ENCODE data around the gene TUBD1. TPM values are rescaled to one million over a fixed set of nuclear protein-coding genes. Genes with fewer than 3 reads are reported as not detected.

Gene TUBD1
- total and polyA plus RNA-seq, 2 of the 13 experiments (the other 11 are each of a cell fraction or from before 2014, with no cell fraction given) = 18.2 to 25.9 TPM

GRCh38 chr17:59842901-59843652 is 49.7 kb downstream of the TUBD1 start (continued):
- TF ChIP-seq, protein P1, sequence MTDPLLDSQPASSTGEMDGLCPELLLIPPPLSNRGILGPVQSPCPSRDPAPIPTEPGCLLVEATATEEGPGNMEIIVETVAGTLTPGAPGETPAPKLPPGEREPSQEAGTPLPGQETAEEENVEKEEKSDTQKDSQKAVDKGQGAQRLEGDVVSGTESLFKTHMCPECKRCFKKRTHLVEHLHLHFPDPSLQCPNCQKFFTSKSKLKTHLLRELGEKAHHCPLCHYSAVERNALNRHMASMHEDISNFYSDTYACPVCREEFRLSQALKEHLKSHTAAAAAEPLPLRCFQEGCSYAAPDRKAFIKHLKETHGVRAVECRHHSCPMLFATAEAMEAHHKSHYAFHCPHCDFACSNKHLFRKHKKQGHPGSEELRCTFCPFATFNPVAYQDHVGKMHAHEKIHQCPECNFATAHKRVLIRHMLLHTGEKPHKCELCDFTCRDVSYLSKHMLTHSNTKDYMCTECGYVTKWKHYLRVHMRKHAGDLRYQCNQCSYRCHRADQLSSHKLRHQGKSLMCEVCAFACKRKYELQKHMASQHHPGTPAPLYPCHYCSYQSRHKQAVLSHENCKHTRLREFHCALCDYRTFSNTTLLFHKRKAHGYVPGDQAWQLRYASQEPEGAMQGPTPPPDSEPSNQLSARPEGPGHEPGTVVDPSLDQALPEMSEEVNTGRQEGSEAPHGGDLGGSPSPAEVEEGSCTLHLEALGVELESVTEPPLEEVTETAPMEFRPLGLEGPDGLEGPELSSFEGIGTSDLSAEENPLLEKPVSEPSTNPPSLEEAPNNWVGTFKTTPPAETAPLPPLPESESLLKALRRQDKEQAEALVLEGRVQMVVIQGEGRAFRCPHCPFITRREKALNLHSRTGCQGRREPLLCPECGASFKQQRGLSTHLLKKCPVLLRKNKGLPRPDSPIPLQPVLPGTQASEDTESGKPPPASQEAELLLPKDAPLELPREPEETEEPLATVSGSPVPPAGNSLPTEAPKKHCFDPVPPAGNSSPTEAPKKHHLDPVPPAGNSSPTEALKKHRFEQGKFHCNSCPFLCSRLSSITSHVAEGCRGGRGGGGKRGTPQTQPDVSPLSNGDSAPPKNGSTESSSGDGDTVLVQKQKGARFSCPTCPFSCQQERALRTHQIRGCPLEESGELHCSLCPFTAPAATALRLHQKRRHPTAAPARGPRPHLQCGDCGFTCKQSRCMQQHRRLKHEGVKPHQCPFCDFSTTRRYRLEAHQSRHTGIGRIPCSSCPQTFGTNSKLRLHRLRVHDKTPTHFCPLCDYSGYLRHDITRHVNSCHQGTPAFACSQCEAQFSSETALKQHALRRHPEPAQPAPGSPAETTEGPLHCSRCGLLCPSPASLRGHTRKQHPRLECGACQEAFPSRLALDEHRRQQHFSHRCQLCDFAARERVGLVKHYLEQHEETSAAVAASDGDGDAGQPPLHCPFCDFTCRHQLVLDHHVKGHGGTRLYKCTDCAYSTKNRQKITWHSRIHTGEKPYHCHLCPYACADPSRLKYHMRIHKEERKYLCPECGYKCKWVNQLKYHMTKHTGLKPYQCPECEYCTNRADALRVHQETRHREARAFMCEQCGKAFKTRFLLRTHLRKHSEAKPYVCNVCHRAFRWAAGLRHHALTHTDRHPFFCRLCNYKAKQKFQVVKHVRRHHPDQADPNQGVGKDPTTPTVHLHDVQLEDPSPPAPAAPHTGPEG (CRISPR knock-in tag; IDR thresholded peaks at IDR 0.05) = no peak; the same call in 1 of the 2 replicates
- TF ChIP-seq ZNF790 (CRISPR knock-in tag; IDR thresholded peaks at IDR 0.05; ENCODE audit: borderline replicate concordance) = peak; percentile 64; the same call in 1 of the 2 replicates
- peak; percentile 8; the same call in 1 of the 2 replicates for TF ChIP-seq GTF2F1 (IDR thresholded peaks at IDR 0.05; ENCODE audit: low read length)
- TF ChIP-seq SOX6 (IDR thresholded peaks at IDR 0.05) = no peak
- peak; percentile 71 for TF ChIP-seq SOX6 (CRISPR knock-in tag; IDR thresholded peaks at IDR 0.05)
- TF ChIP-seq ATF1 (CRISPR knock-in tag; IDR thresholded peaks at IDR 0.05) = peak; percentile 32; the same call in 1 of the 2 replicates
- TF ChIP-seq SETDB1 (CRISPR knock-in tag; IDR thresholded peaks at IDR 0.05; ENCODE audit: borderline replicate concordance) = no peak
- no peak for TF ChIP-seq E2F5 (CRISPR knock-in tag; conservative IDR thresholded peaks at IDR 0.05)
- TF ChIP-seq ZNF230 (CRISPR knock-in tag; IDR thresholded peaks at IDR 0.05) = 0 out of 2 replicates have a peak, but pooled peaks have one; percentile 15
- TF ChIP-seq ZNF883 (CRISPR knock-in tag; IDR thresholded peaks at IDR 0.05; ENCODE audit: not compliant biosample characterization) = no peak
- TF ChIP-seq GABPA (IDR thresholded peaks at IDR 0.05; ENCODE audit: low read depth, low read length) = no peak
- peak; percentile 57 for TF ChIP-seq GABPA (CRISPR knock-in tag; IDR thresholded peaks at IDR 0.05; ENCODE audit: low read depth)
- TF ChIP-seq LBX2 (CRISPR knock-in tag; IDR thresholded peaks at IDR 0.05; ENCODE audit: borderline replicate concordance) = no peak
- peak; percentile 79 for TF ChIP-seq ATF3 (CRISPR knock-in tag; IDR thresholded peaks at IDR 0.05)
- peak; percentile 64; the same call in 1 of the 2 replicates for TF ChIP-seq CBX5 (CRISPR knock-in tag; IDR thresholded peaks at IDR 0.05; ENCODE audit: borderline replicate concordance)
- TF ChIP-seq GABPB1 (CRISPR knock-in tag; IDR thresholded peaks at IDR 0.05) = peak; percentile 63
- peak; percentile 82; the same call in 1 of the 2 replicates for TF ChIP-seq ZNF776 (CRISPR knock-in tag; IDR thresholded peaks at IDR 0.05)
- no peak for TF ChIP-seq EZH2 (conservative IDR thresholded peaks at IDR 0.05; ENCODE audit: low read depth, low read length)
- TF ChIP-seq TFDP1 (CRISPR knock-in tag; IDR thresholded peaks at IDR 0.05; ENCODE audit: borderline replicate concordance) = 0 out of 2 replicates have a peak, but pooled peaks have one; percentile 8
- peak; percentile 3; the same call in 1 of the 2 replicates for TF ChIP-seq NR2F6 (IDR thresholded peaks at IDR 0.05)
- peak; percentile 42; the same call in 1 of the 2 replicates for TF ChIP-seq NR2F6 (CRISPR knock-in tag; IDR thresholded peaks at IDR 0.05)
- no peak for TF ChIP-seq ZNF143 (CRISPR knock-in tag; IDR thresholded peaks at IDR 0.05)
- no peak for TF ChIP-seq ARID2 (CRISPR knock-in tag; IDR thresholded peaks at IDR 0.05; ENCODE audit: borderline replicate concordance)
